Brain microvascular endothelial cell (primary cell): ENCODE data around the gene APOC4.
"Not testable (repeated sequence)": the region's sequence is repeated elsewhere in the genome, so short reads cannot be mapped to it uniquely, and the experiment has no call there.

Source experiments
- DNase-seq: peaks from one replicate; pipeline ENCODE4 v3.0.0-alpha.2; 2020
- H3K27ac ChIP-seq: fragments of 250-450 bp; sonication (Bioruptor Pico); 2 replicates; pipeline ENCODE4 v1.5.1; 2020; ENCODE audit warnings: mild to moderate bottlenecking, moderate library complexity
- H3K27me3 ChIP-seq: fragments of 250-450 bp; sonication (Bioruptor Pico); replicated peaks from 2 replicates; pipeline ENCODE4 v1.5.1; 2020; ENCODE audit warnings: mild to moderate bottlenecking
- H3K36me3 ChIP-seq: fragments of 250-450 bp; sonication (Bioruptor Pico); replicated peaks from 2 replicates; pipeline ENCODE4 v1.5.1; 2020; ENCODE audit warnings: mild to moderate bottlenecking
- H3K4me3 ChIP-seq: 2 replicates; pipeline ENCODE4 v1.5.1; 2011; ENCODE audit warnings: low read depth, mild to moderate bottlenecking, control low read depth, low read length, moderate library complexity
- CTCF ChIP-seq: IDR thresholded peaks from 2 replicates; pipeline ENCODE4 v1.5.1; 2011; ENCODE audit warnings: low read depth, mild to moderate bottlenecking, moderate library complexity, low read length, control low read depth, inconsistent platforms; ENCODE audit errors: missing control alignments
- in situ Hi-C: cut with HindIII; loops from 2 replicates; pipeline ENCODE4 v1.10.0; 2017; ENCODE audit warnings: low sequenced_read_pairs, low pct_ligation_motif_present

The APOC4 gene

GRCh38 chr19:44905437-44906160 lies 36.4 kb upstream of the APOC4 start, which contains the start of gene APOE:
TSS of gene APOE (plus strand) at chr19:44905796. CDS start at chr19:44906625, 829 bp downstream.
- Histone ChIP-seq H3K27ac (no peak within 1 kb of the TSS), H3K36me3 (peaks cover 25% of the 10 kb centered on the region), H3K4me3 (peak within 1 kb of the TSS; percentile 40), H3K27me3 (peaks cover 2% of the 10 kb centered on the region)
- TF ChIP-seq CTCF, result no peak
- in situ Hi-C loops, result no loop called here
- no peak for DNase-seq

- DNase-seq, result no peak
- Histone ChIP-seq H3K36me3 (peaks cover 7% of the 10 kb centered on the region), H3K27me3 (peaks cover 2% of the 10 kb centered on the region), H3K4me3 (no peak overlapping the region), H3K27ac (no peak overlapping the region)
- no peak for TF ChIP-seq CTCF
- in situ Hi-C loops, result no loop called here
Measured at GRCh38 chr19:44907613-44908012, 34.4 kb upstream of the APOC4 start.

- peaks cover under 1% of the 10 kb centered on the region for H3K36me3 ChIP-seq
- in situ Hi-C loops, result no loop called here
- DNase-seq, result no peak
- H3K4me3 ChIP-seq, result no peak overlapping the region
- TF ChIP-seq CTCF, result no peak
- peaks cover 2% of the 10 kb centered on the region for H3K27me3 ChIP-seq
- no peak overlapping the region for H3K27ac ChIP-seq
Measured at GRCh38 chr19:44908074-44908835, 33.8 kb upstream of the APOC4 start.

- H3K27me3 ChIP-seq, result peaks cover 2% of the 10 kb centered on the region
- no peak for DNase-seq
- in situ Hi-C loops, result no loop called here
Measured at GRCh38 chr19:44908836-44909261, 33.2 kb upstream of the APOC4 start.

GRCh38 chr19:44909775-44910174 lies 32.3 kb upstream of the APOC4 start:
- DNase-seq, result no peak
- H3K36me3 ChIP-seq, result no peaks in the 10 kb centered on the region
- in situ Hi-C loops, result no loop called here
- H3K27ac ChIP-seq, result no peak overlapping the region
- H3K4me3 ChIP-seq, result no peak overlapping the region
- no peak for TF ChIP-seq CTCF
- peaks cover 2% of the 10 kb centered on the region for H3K27me3 ChIP-seq

More at GRCh38 chr19:44908836-44909261, 33.2 kb upstream of the APOC4 start:
- Histone ChIP-seq H3K36me3 (no peaks in the 10 kb centered on the region), H3K27ac (no peak overlapping the region), H3K4me3 (no peak overlapping the region)
- TF ChIP-seq CTCF, result no peak

- H3K27ac ChIP-seq, DNase-seq, in situ Hi-C loops, H3K27me3 ChIP-seq, H3K36me3 ChIP-seq, H3K4me3 ChIP-seq: not testable (repeated sequence)
Measured at GRCh38 chr19:44911896-44912295, 30.1 kb upstream of the APOC4 start.
